Lower leg skin (tissue), 4 donors: ENCODE measurements around the gene SF1. TPM values are rescaled to one million over a fixed set of nuclear protein-coding genes. Genes with fewer than 3 reads are reported as not detected.

Experiments used
- DNase-seq, 2 donors: peaks; one replicate each; pipeline ENCODE4 v3.0.0-alpha.2; 2019; ENCODE audit warnings: low spot score in 2 of 2
- H3K4me3 ChIP-seq: fragments of 200-600 bp; sonication (generic); 2 replicates; pipeline ENCODE4 v1.5.1; 2017; ENCODE audit warnings: mild to moderate bottlenecking, low read depth; ENCODE audit not compliant: poor library complexity, severe bottlenecking
- CTCF ChIP-seq, 3 donors: fragments of 450-650 bp; IDR thresholded peaks; one replicate each; pipeline ENCODE4 v1.5.1; 2016; ENCODE audit warnings: antibody characterized with exemption in 3 of 3, mild to moderate bottlenecking in 3 of 3, moderate library complexity in 2 of 3
- POLR2A ChIP-seq, 2 donors: fragments of 450-650 bp; IDR thresholded peaks; one replicate each; pipeline ENCODE4 v1.6.1; 2016 to 2017; ENCODE audit warnings: antibody characterized with exemption in 2 of 2, mild to moderate bottlenecking in 1 of 2, moderate library complexity in 1 of 2
- WGBS, 2 donors: methylation state at CpG; one replicate each; pipeline ENCODE4 v1.1.5; 2018; 5-methylcytosine and 5-hydroxymethylcytosine counted together
- intact Hi-C: fragments of 100-400 bp; cut with DNase I; formaldehyde crosslinking; loops from one replicate; pipeline ENCODE4 v1.15.0; 2023; ENCODE audit warnings: low total_unique reads
- total RNA-seq, 4 donors: library from RNA; depleted of rRNA; stranded (reverse); fragments of >200 nt; gene quantifications; one replicate each; pipeline ENCODE4 v1.1.0, GENCODE V29; 2016

SF1 gene
- total RNA-seq, 4 donors from 2014 or later = 130 to 327 (median 178) TPM

DNA sequence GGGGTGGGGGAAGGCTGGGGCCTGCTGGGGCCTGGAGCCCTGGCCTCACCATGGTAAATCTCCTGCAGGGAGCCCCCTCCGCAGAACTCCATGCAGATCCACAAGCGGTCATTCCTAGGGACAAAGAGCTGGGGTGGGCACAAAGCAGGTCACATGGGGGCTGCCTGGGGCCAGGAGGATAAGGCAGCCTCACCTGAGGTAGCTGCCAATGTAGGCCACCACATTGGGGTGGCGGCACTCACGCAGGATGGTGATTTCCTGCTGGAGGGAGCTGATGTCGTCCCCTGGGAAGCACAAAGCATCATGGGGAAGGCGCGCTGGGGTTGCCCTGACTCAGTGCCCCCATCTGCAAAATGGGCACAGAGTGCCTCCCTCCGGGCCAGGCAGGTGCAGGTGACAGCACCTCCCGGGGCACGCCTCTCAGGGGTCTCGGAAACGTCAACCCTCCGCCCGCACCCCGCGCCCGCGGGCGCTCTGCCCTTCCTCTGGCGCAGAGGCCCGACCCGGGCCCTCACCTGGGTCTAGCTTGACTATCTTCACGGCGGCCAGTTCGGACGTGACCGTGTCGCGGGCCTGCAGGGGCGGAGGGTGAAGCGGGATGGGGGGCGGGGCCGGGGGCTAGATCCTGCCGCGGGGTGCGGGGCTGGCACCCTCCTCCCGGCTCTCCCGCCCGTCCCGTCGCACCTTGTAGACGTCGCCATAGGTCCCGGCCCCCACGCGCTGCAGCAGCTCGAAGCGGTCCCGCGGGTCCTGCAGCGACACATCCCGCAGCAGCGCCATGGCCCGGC is 24.2 kb upstream of the SF1 start:
- no peak for TF ChIP-seq CTCF (IDR thresholded peaks at IDR 0.05)
- TF ChIP-seq POLR2A (IDR thresholded peaks at IDR 0.05) = no peak
- DNase-seq = no peak
- intact Hi-C loops = no loop called here
- 3 to 16% methylated on average over 8 to 41 of the region's 54 CpGs for WGBS, 2 donors
- peak overlapping the region; percentile 15 for H3K4me3 ChIP-seq

- no peak for DNase-seq
These were observed 23.4 kb upstream of the SF1 start for GRCh38 chr11:64801561-64802369.

DNA sequence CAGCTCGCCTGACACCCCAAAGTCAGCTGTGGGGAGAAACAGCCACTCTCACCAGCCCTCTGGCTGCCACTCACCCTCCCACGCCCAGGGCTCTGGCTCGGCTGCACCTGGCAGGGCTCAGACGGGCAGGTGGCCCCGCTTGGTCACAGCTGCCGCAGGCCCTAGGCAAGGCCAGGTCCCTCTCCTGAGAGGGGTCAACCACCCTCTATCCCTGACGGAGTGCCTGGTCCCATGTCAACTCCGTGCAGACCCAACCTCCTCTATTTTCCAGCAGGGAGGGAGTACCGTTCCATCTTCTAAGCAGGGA is 22.8 kb upstream of the SF1 start:
- H3K4me3 ChIP-seq = no peak overlapping the region
- 56 to 71% methylated on average over 7 to 9 of the region's 9 CpGs for WGBS, 2 donors
- no peak for DNase-seq
- TF ChIP-seq CTCF (IDR thresholded peaks at IDR 0.05) (no peak), POLR2A (IDR thresholded peaks at IDR 0.05) (no peak)
- intact Hi-C loops = no loop called here

More at GRCh38 chr11:64801561-64802369, 23.4 kb upstream of the SF1 start:
- TF ChIP-seq CTCF (IDR thresholded peaks at IDR 0.05) (no peak), POLR2A (IDR thresholded peaks at IDR 0.05) (no peak)
- no peak overlapping the region for H3K4me3 ChIP-seq
- intact Hi-C loops = no loop called here
- 58 to 60% methylated on average over 7 to 11 of the region's 13 CpGs for WGBS, 2 donors

- no peak overlapping the region for H3K4me3 ChIP-seq
- TF ChIP-seq POLR2A (IDR thresholded peaks at IDR 0.05) (no peak), CTCF (IDR thresholded peaks at IDR 0.05) (no peak)
- 75 to 86% methylated on average over 21 of the region's 26 CpGs for WGBS, 2 donors
- no peak for DNase-seq
- intact Hi-C loops = no loop called here
These were observed 22.2 kb upstream of the SF1 start for GRCh38 chr11:64800303-64801157.

DNA sequence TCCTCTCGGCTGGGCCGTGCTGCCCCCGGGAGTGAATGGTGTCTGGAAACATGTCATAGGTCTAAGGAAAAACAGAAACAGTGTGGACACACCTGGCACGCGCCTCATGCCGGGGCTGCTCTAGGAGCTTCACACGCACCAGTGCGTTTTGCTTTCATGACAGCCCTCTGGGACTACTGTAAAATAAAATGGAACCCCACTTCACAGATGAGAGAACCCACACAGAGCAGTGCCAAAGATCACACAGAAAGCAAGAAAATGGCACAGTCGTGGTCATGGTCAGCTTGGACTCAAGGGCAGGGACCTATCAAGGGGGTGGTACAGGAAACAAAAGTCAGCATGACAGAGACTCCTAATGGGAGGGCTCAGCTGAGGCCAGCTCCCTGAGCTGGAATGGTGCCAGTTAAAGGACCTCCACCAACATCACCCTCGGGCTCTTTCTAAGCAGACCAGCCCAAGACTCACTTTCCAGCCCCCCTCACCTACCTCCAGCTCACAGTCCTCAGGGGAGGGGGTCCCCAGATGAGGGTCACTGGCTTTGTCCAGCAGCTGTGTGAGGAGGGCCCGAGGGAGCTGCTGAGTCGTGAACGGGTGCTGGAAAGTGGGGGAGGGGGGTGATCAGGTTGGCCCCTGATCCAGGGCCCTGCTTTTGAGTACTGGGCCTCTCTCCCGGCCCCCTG is 21.4 kb upstream of the SF1 start:
- no peak for DNase-seq
- TF ChIP-seq CTCF (IDR thresholded peaks at IDR 0.05) (no peak), POLR2A (IDR thresholded peaks at IDR 0.05) (no peak)
- intact Hi-C loops = no loop called here
- no peak overlapping the region for H3K4me3 ChIP-seq
- WGBS, 2 donors = 70 to 82% methylated on average over 10 to 14 of the region's 14 CpGs
